DLD1 (cell line): ENCODE results near the gene RRP1B.
"Not testable (repeated sequence)": the region's sequence is repeated elsewhere in the genome, so short reads cannot be mapped to it uniquely, and the experiment has no call there.

Experiments
- in situ Hi-C: cut with HindIII; loops from 2 replicates; pipeline ENCODE4 v1.10.0; 2017; ENCODE audit warnings: low sequenced_read_pairs

The RRP1B gene, protein sequence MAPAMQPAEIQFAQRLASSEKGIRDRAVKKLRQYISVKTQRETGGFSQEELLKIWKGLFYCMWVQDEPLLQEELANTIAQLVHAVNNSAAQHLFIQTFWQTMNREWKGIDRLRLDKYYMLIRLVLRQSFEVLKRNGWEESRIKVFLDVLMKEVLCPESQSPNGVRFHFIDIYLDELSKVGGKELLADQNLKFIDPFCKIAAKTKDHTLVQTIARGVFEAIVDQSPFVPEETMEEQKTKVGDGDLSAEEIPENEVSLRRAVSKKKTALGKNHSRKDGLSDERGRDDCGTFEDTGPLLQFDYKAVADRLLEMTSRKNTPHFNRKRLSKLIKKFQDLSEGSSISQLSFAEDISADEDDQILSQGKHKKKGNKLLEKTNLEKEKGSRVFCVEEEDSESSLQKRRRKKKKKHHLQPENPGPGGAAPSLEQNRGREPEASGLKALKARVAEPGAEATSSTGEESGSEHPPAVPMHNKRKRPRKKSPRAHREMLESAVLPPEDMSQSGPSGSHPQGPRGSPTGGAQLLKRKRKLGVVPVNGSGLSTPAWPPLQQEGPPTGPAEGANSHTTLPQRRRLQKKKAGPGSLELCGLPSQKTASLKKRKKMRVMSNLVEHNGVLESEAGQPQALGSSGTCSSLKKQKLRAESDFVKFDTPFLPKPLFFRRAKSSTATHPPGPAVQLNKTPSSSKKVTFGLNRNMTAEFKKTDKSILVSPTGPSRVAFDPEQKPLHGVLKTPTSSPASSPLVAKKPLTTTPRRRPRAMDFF

GRCh38 chr21:43659136-43660000, at the start of gene RRP1B, which contains the start of gene HSF2BP:
RRP1B (plus strand) TSS chr21:43659560; CDS start chr21:43659665, 105 bp downstream.
HSF2BP (minus strand) TSS chr21:43659488; CDS start chr21:43658096, 1,392 bp downstream.
- in situ Hi-C loops: no loop called here

DNA sequence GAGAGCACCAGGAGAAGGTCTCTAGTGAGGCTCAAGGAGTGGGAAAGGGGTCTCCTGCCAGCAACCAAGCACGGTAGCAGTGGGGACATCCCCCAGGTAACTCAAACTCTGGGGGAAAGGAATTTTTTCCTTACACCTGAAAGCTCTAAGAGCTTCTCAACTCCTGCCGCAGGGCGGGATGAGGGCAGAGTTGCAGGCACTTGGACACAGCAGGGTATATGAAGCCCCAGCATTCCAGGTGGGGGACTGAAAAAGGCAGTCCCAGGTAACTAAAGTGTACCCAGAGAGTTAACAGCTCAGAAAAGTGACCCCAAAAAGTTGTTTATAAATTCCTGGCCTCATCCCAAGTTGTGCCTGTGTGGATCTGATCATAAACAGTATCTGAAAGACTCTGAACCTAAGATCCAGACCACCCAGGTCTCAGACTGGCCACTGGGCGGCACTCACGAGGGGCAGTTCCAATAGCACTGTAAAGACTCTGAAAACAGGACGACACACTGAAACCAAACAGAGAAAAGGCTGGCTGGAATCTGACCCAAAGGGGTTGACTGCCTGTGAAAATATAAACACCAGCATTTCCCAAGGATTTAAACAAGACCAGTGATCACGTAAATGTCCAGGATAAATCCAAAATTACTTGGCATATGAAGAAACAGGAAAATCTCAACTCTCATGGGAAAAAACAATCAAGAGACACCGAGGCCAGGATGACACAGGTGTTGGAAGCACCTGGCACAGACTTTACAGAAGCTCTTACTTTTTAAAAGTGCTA, 47.6 kb upstream of the RRP1B start:
- in situ Hi-C loops: no loop called here

- in situ Hi-C loops: no loop called here
These were observed 45.4 kb upstream of the RRP1B start for GRCh38 chr21:43613755-43614638.

GRCh38 chr21:43614839-43615238, 44.5 kb upstream of the RRP1B start:
- in situ Hi-C loops: no loop called here

- in situ Hi-C loops: not testable (repeated sequence)
These were observed 42.5 kb upstream of the RRP1B start for GRCh38 chr21:43616861-43617260.

DNA sequence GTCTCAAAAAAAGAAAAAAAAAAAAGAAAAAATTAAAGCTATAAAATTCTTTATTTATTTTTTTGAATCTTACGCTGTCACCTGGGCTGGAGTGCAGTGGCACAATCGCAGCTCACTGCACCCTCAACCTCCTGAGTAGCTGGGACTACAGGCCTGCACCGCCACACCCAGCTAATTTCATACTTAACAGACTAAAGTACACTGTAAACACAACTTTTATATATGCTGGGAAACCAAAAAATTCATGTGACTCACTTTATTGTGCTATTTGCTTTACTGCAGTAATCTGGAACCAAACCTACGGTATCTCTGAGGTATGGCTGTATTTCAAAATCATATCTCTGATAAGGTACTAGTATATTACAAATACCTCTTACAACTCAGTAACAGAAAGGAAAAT, 40.4 kb upstream of the RRP1B start:
- in situ Hi-C loops: no loop called here

- in situ Hi-C loops: no loop called here
These were observed 40.0 kb upstream of the RRP1B start for GRCh38 chr21:43619344-43619743.

GRCh38 chr21:43619856-43620255, 39.5 kb upstream of the RRP1B start:
- in situ Hi-C loops: no loop called here

DNA sequence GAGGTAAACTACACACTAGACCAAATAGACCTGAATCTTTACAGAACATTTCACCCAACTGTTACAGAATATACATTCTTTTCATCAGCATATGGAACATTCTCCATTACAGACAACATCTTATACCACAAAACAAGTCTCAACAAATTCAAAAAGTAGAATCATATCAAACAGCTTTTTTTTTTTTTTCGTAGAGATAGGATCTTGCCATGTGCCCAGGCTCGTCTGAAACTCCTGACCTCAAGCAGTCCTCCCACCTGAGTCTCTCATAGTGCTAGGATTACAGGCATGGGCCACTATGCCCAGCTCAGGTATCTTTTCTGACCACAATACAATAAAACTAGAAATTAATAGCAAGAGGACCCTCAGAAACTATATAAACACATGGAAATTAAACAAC, 36.6 kb upstream of the RRP1B start:
- in situ Hi-C loops: no loop called here

GRCh38 chr21:43623588-43623987, 35.8 kb upstream of the RRP1B start:
- in situ Hi-C loops: no loop called here

DNA sequence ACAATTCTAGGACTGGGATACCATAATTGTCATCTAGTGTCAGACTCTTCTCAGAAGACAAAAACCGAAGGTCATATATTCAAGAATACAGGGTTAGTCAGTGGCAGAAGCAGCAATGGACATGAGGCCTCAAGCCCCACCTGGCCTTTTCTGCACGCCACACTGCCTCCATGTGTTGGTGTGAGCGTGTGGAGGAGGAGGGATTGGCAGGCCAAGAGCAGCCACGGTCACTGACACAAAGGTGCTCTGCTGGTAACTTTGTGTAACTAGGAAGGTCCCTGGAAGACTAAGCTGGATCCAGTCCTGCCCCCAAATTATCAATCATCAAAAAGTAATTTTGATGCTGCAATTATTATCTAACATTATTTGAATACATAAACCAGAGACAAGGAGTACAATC, 35.0 kb upstream of the RRP1B start:
- in situ Hi-C loops: no loop called here

- in situ Hi-C loops: no loop called here
These were observed 33.0 kb upstream of the RRP1B start for GRCh38 chr21:43626390-43626789.

DNA sequence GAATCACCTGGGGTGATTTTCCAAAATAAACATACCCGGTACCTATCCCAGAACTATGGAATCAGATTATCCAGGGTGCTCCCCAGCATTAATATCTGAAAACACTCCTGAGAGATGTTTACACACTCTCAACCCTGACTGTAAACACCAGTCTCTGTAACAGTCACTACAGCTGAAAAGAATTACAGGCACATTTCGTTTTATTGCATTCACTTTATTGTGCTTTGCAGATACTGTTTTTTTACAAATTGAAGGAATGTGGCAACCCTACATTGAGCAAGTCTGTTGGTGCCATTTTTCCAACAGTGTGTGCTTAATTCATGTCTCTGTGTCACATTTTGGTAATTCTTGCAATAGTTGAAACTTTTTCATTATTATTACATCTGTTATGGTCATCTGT, 31.8 kb upstream of the RRP1B start:
- in situ Hi-C loops: no loop called here

GRCh38 chr21:43631411-43632107, 27.8 kb upstream of the RRP1B start:
- in situ Hi-C loops: no loop called here

- in situ Hi-C loops: no loop called here
These were observed 26.9 kb upstream of the RRP1B start for GRCh38 chr21:43632373-43632905.

- in situ Hi-C loops: no loop called here
These were observed 24.7 kb upstream of the RRP1B start for GRCh38 chr21:43634618-43635017.

DNA sequence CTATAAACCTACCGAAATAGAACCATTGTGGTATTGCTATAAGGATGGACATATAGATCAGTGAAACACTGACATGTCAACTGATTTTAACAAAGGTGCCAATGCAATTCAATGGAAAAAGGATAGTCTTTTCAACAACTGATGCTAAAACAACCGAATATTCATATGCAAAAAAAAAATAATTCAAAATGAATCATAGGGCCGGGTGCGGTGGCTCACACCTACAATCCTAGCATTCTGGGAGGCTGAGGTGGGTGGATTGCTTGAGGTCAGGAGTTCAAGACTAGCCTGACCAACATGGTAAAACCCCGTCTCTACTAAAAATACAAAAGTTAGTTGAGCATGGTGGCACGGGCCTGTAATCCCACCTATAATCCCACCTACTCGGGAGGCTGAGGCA, 23.9 kb upstream of the RRP1B start:
- in situ Hi-C loops: no loop called here

DNA sequence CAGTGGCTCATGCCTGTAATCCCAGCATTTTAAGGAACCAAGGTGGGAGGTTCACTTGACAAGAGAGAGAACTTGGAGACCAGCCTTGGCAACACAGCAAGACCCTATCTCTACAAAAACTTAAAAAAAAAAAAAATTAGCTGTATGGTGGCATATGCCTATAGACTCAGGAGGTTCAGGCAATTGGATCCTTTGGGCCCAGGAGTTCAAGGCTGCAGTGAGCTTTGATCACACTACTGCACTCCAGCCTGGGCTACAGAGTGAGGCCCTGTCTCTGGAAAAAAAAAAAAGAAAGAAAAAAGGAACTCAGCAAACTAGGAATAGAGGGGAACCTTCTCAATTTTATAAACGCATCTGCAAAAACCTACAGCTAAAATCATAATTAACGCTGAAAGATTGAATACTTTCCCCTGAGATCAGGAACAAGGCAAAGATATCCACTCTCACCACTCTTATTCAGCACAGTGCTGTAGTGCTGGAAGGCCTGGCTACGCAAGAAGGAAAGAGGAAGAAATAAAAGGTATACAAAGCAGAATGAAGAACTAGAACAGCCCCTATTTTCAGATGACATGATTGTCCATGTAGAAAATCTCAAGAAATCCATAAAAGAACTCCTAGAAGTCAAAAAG, 21.7 kb upstream of the RRP1B start:
- in situ Hi-C loops: no loop called here
